B cell (primary cell): ENCODE data around the gene ANKS1A. TPM values are rescaled to one million over a fixed set of nuclear protein-coding genes. Genes with fewer than 3 reads are reported as not detected.

ENCODE experiments used
- ATAC-seq: fragments of 200-7000 bp; cut with Tn5 transposase; one replicate; pipeline ENCODE4 v1.10.0; 2021; ENCODE audit warnings: low read depth, mild to moderate bottlenecking, moderate number of reproducible peaks, moderate library complexity
- CTCF ChIA-PET: fragments of 350-600 bp; sonication (Branson Sonifier 250); formaldehyde crosslinking; loops from one replicate; lab custom pipeline; 2021; ENCODE audit warnings: antibody characterized with exemption, inconsistent platforms; lab: Charles Lee
- POLR2A ChIA-PET: fragments of 350-600 bp; sonication (Branson Sonifier 250); formaldehyde crosslinking; loops from one replicate; lab custom pipeline; 2021; ENCODE audit warnings: antibody characterized with exemption; lab: Charles Lee
- DNase-seq: peaks from one replicate; pipeline ENCODE4 v3.0.0; 2013
- H2AFZ ChIP-seq: 2 replicates; pipeline ENCODE4 v1.6.1; 2012; ENCODE audit warnings: mild to moderate bottlenecking, low read depth, low read length; ENCODE audit not compliant: insufficient read depth, poor library complexity, severe bottlenecking
- H3K27ac ChIP-seq, 2 donors: 1 replicate in 1 of 2; 2 replicates in 1 of 2; pipeline ENCODE4 v1.5.1; 2012 to 2013; ENCODE audit warnings: low read length in 2 of 2, mild to moderate bottlenecking in 2 of 2, moderate library complexity in 1 of 2
- H3K27me3 ChIP-seq, 4 experiments: fragments of 200-600 bp in 1 of 4; sonication (generic) in 1 of 4; replicated peaks in 1 of 4; 1 replicate in 2 of 4; 2 replicates in 2 of 4; pipeline versions ENCODE4 v1.6.1 to v1.7.0; 2013 to 2016; ENCODE audit warnings: low read length in 3 of 4, mild to moderate bottlenecking in 2 of 4, mixed read lengths in 1 of 4, moderate library complexity in 1 of 4; ENCODE audit not compliant: insufficient read depth in 4 of 4, control insufficient read depth in 3 of 4; ENCODE audit errors: control extremely low read depth in 1 of 4
- H3K36me3 ChIP-seq, 2 experiments: replicated peaks in 1 of 2; 1 replicate in 1 of 2; 2 replicates in 1 of 2; pipeline versions ENCODE4 v1.6.1 to v1.7.1; 2013; ENCODE audit warnings: low read length in 1 of 2; ENCODE audit not compliant: insufficient read depth in 2 of 2, control insufficient read depth in 1 of 2; ENCODE audit errors: control extremely low read depth in 1 of 2, extremely low read depth in 1 of 2
- H3K4me1 ChIP-seq, 2 donors: fragments of 200-600 bp in 1 of 2; sonication (generic) in 1 of 2; 1 replicate in 1 of 2; 2 replicates in 1 of 2; pipeline versions ENCODE4 v1.5.1 to v1.6.1; 2013 to 2017; ENCODE audit warnings: low read length in 2 of 2; ENCODE audit not compliant: control insufficient read depth in 2 of 2, insufficient read depth in 2 of 2
- H3K4me2 ChIP-seq: replicated peaks from 2 replicates; pipeline ENCODE3; 2012; ENCODE audit warnings: mild to moderate bottlenecking, low read depth, low read length; ENCODE audit not compliant: poor library complexity, severe bottlenecking
- H3K4me3 ChIP-seq, 5 experiments: fragments of 200-600 bp in 1 of 5; sonication (generic) in 1 of 5; 1 replicate in 3 of 5; 2 replicates in 2 of 5; pipeline versions ENCODE4 v1.5.1 to v1.7.0; 2011 to 2016; ENCODE audit warnings: low read length in 4 of 5, mild to moderate bottlenecking in 4 of 5, low read depth in 2 of 5, control low read depth in 1 of 5, moderate library complexity in 1 of 5; ENCODE audit not compliant: insufficient read depth in 1 of 5; ENCODE audit errors: control extremely low read depth in 1 of 5, extremely low read depth in 1 of 5
- H3K79me2 ChIP-seq: fragments of 200-600 bp; sonication (generic); one replicate; pipeline ENCODE4 v1.6.0; 2016; ENCODE audit warnings: low read length; ENCODE audit not compliant: control insufficient read depth, insufficient read depth
- H3K9ac ChIP-seq: fragments of 200-600 bp; sonication (generic); 2 replicates; pipeline ENCODE4 v1.6.1; 2017; ENCODE audit warnings: mild to moderate bottlenecking, low read length, moderate library complexity
- H3K9me3 ChIP-seq, 3 donors: one replicate each; pipeline versions ENCODE4 v1.6.1 to v1.7.1; 2013; ENCODE audit warnings: low read length in 2 of 3; ENCODE audit not compliant: control insufficient read depth in 2 of 3, insufficient read depth in 1 of 3; ENCODE audit errors: control extremely low read depth in 1 of 3
- H4K20me1 ChIP-seq: 2 replicates; pipeline ENCODE4 v1.6.0; 2012; ENCODE audit warnings: mild to moderate bottlenecking, low read length; ENCODE audit not compliant: insufficient read depth, control insufficient read depth, poor library complexity, severe bottlenecking
- H3K27ac Mint-ChIP-seq: one replicate; pipeline ENCODE4 v1.8.0; 2021; ENCODE audit warnings: mixed read lengths
- H3K27me3 Mint-ChIP-seq: one replicate; pipeline ENCODE4 v1.8.0; 2021; ENCODE audit warnings: mixed read lengths
- H3K4me1 Mint-ChIP-seq: one replicate; pipeline ENCODE4 v1.8.0; 2021; ENCODE audit warnings: mixed read lengths
- H3K4me3 Mint-ChIP-seq: one replicate; pipeline ENCODE4 v1.8.0; 2021; ENCODE audit warnings: mixed read lengths
- H3K9me3 Mint-ChIP-seq: one replicate; pipeline ENCODE4 v1.8.0; 2022; ENCODE audit warnings: mixed read lengths; ENCODE audit not compliant: insufficient read depth
- EZH2 ChIP-seq: IDR thresholded peaks from 2 replicates; pipeline ENCODE4 v1.6.1; 2012; ENCODE audit warnings: borderline replicate concordance, low read depth, mild to moderate bottlenecking, moderate library complexity, low read length; ENCODE audit not compliant: insufficient read depth, poor library complexity, severe bottlenecking
- WGBS: methylation state at CpG from one replicate; pipeline ENCODE4 v1.1.5; 2013; ENCODE audit warnings: missing lambda C conversion rate; ENCODE audit not compliant: insufficient coverage; 5-methylcytosine and 5-hydroxymethylcytosine counted together
- intact Hi-C: fragments of 100-400 bp; cut with micrococcal nuclease; formaldehyde crosslinking; loops from one replicate; pipeline ENCODE4 v1.10.0; 2022
- polyA plus RNA-seq: library from polyadenylated mRNA; depleted of rRNA; stranded (reverse); fragments of >200 nt; gene quantifications from 2 replicates; pipeline ENCODE4 v1.2.3, GENCODE V29; 2012
- total RNA-seq, 2 donors: library from RNA; stranded (reverse); fragments of 120-200 nt in 1 of 2; gene quantifications; 1 replicate in 1 of 2; 2 replicates in 1 of 2; pipeline versions ENCODE4 v1.2.3 to v1.2.4, GENCODE V29; 2013 to 2022
- TF ChIP-seq, protein P1 (sequence below): fragments of 200-600 bp; IDR thresholded peaks from one replicate; pipeline ENCODE4 v1.8.0; 2022; ENCODE audit warnings: antibody characterized with exemption, mild to moderate bottlenecking

Gene ANKS1A
- total and polyA plus RNA-seq, 2 donors (not counting 1 experiment from before 2014, with no cell fraction given) = 3.4 to 19.7 TPM

DNA sequence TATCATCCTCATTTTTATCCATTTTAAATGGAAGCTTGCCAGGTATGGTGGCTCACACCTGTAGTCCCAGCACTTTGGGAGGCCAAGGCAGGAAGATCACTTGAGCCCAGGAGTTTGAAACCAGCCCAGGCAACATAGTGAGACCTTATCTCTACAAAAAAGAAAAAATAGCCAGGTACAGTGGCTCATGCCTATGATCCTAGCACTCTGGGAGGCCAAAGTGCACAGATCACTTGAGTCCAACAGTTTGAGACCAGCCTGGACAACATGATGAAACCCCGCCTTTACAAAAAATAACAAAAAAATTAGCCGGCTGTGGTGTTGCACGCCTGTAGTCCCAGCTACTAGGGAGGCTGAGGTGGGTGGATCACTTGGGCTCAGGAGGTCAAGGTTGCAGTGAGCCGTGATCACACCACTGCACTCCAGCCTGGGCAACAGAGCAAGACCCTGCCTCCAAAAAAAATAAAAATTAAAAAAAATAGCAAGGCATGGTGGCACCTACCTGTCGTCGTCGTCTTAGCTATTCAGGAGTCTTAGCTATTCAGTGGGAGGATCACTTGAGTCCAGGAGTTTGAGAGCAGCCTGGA is 163.0 kb downstream of the ANKS1A start:
- H3K9me3 Mint-ChIP-seq = no peaks in the 10 kb centered on the region
- H4K20me1 ChIP-seq = no peaks in the 10 kb centered on the region
- H3K4me3 Mint-ChIP-seq = no peak overlapping the region
- no peak for DNase-seq
- H3K36me3 ChIP-seq = peaks cover 0 to 4% of the 10 kb centered on the region in 2 experiments
- H2AFZ ChIP-seq = no peak overlapping the region
- H3K9me3 ChIP-seq = no peaks in the 10 kb centered on the region
- peaks cover 13 to 18% of the 10 kb centered on the region in 2 donors for H3K4me1 ChIP-seq
- no peaks in the 10 kb centered on the region for H3K27me3 Mint-ChIP-seq
- no peaks in the 10 kb centered on the region for H3K4me1 Mint-ChIP-seq
- H3K27ac ChIP-seq = no peak overlapping the region
- TF ChIP-seq, protein P1, sequence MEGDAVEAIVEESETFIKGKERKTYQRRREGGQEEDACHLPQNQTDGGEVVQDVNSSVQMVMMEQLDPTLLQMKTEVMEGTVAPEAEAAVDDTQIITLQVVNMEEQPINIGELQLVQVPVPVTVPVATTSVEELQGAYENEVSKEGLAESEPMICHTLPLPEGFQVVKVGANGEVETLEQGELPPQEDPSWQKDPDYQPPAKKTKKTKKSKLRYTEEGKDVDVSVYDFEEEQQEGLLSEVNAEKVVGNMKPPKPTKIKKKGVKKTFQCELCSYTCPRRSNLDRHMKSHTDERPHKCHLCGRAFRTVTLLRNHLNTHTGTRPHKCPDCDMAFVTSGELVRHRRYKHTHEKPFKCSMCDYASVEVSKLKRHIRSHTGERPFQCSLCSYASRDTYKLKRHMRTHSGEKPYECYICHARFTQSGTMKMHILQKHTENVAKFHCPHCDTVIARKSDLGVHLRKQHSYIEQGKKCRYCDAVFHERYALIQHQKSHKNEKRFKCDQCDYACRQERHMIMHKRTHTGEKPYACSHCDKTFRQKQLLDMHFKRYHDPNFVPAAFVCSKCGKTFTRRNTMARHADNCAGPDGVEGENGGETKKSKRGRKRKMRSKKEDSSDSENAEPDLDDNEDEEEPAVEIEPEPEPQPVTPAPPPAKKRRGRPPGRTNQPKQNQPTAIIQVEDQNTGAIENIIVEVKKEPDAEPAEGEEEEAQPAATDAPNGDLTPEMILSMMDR = no peak
- no peak for TF ChIP-seq EZH2
- ATAC-seq = no peak
- ChIA-PET CTCF (no interaction called here), POLR2A (no interaction called here)
- H3K79me2 ChIP-seq = no peaks in the 10 kb centered on the region
- H3K27me3 ChIP-seq = no peaks in the 10 kb centered on the region
- intact Hi-C loops = no loop called here
- H3K27ac Mint-ChIP-seq = no peak overlapping the region
- no peak overlapping the region for H3K4me3 ChIP-seq
- no peak overlapping the region for H3K9ac ChIP-seq
- no CpG with 5 or more reads among the region's 7 CpGs for WGBS
- no peak overlapping the region for H3K4me2 ChIP-seq

DNA sequence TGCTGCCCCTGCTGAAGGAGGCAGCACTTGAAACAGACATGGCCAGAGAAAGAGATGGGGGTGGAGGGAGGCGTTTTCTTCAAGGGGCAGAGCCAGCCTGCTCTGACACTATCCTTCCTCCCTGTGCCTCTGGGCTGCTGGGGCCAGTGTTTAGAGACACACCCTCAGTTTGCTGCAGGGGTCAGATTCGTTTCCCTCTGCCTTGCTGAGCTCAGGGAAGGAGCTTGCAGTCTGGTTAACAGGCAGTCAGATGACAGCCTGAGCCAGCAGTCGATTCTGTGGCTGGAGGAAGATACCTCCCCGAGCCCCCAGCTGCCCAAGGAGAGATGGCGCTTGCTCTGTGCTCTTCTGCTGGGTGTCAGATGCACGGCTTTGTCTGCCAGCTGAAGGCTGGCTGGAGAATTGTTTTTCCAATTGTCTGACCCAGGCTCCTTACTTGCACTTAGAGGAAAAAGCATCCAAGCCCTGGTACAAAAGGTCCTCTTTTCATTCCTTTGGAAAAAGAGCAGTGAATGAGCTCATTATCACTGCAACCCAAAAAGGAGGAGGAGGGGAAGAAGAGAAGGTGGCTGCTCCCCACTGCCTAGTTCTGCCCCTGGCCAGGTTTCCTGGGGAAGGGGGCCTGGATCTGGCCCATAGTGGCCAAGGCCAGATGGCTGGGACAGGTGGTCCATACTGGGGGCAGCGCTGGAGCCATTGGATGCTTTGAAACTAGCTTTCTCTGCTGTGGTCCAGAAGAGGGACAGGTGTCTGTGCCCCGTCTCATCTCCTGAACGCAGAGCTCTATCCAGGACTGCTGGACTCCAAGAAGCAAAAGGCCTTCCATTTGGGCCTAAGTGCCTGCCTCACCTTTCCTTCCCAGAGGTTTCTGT is 163.9 kb downstream of the ANKS1A start:
- H3K4me1 ChIP-seq = peaks cover 6 to 11% of the 10 kb centered on the region in 2 donors
- H3K27ac ChIP-seq = no peak overlapping the region
- H3K9me3 ChIP-seq = no peaks in the 10 kb centered on the region
- H3K79me2 ChIP-seq = no peaks in the 10 kb centered on the region
- Mint-ChIP-seq H3K4me1 (no peaks in the 10 kb centered on the region), H3K27me3 (no peaks in the 10 kb centered on the region), H3K4me3 (no peak overlapping the region), H3K9me3 (no peaks in the 10 kb centered on the region), H3K27ac (no peak overlapping the region)
- ChIA-PET POLR2A (no interaction called here), CTCF (interaction anchor here (0.5 to 0.9 kb wide), 2 partner anchors 41 to 66 kb away, joined by 3 read pairs; no protein-coding TSS in a partner anchor)
- ATAC-seq (no peak), DNase-seq (no peak)
- intact Hi-C loops = no loop called here
- no peaks in the 10 kb centered on the region for H3K27me3 ChIP-seq
- H3K4me2 ChIP-seq = no peak overlapping the region
- 73% methylated on average over 8 of the region's 9 CpGs for WGBS
- no peak overlapping the region for H3K9ac ChIP-seq
- H4K20me1 ChIP-seq = no peaks in the 10 kb centered on the region
- TF ChIP-seq, protein P1 = no peak
- TF ChIP-seq EZH2 = no peak
- H3K4me3 ChIP-seq = no peak overlapping the region
- H2AFZ ChIP-seq = no peak overlapping the region
- H3K36me3 ChIP-seq = peaks cover 0 to 4% of the 10 kb centered on the region in 2 experiments
